PC-3 (cell line): ENCODE data around the gene PARP16.

Experiments
- CTCF ChIP-seq: fragments of 300-600 bp; sonication (generic); conservative IDR thresholded peaks from 2 replicates; pipeline ENCODE4 v1.5.1; 2017; ENCODE audit warnings: antibody characterized with exemption, low read depth, mild to moderate bottlenecking, low read length
- EZH2phosphoT487 ChIP-seq: fragments of 300-600 bp; sonication (generic); IDR thresholded peaks from 2 replicates; pipeline ENCODE4 v1.6.1; 2018; ENCODE audit warnings: mild to moderate bottlenecking, antibody characterized with exemption, low read length, borderline replicate concordance

GRCh38 chr15:65212097-65212496, 74.6 kb downstream of the PARP16 start:
- TF ChIP-seq CTCF = peak; percentile 55; the same call in 1 of the 2 replicates
- TF ChIP-seq EZH2phosphoT487 = no peak
